Activated CD4-positive, alpha-beta memory T cell treated with anti-CD3 and anti-CD28 coated beads, Interleukin-2, amount 10 ng/mL, durations not matched to agents 7 days and 5 days (primary cell): ENCODE measurements around the gene MAGED4. TPM values are rescaled to one million over a fixed set of nuclear protein-coding genes. Genes with fewer than 3 reads are reported as not detected.

ENCODE experiments used
- CTCF ChIA-PET: fragments of 350-600 bp; sonication (Branson Sonifier 250); formaldehyde crosslinking; loops from one replicate; lab custom pipeline; 2021; ENCODE audit warnings: antibody characterized with exemption, inconsistent platforms; lab: Charles Lee
- POLR2A ChIA-PET: fragments of 350-600 bp; sonication (Branson Sonifier 250); formaldehyde crosslinking; loops from one replicate; lab custom pipeline; 2021; ENCODE audit warnings: antibody characterized with exemption; lab: Charles Lee
- DNase-seq: peaks from one replicate; pipeline ENCODE4 v3.0.0-alpha.2; 2020
- H3K27ac Mint-ChIP-seq: one replicate; pipeline ENCODE4 v1.8.0; 2021; ENCODE audit warnings: mild to moderate bottlenecking, mixed read lengths
- H3K27me3 Mint-ChIP-seq: one replicate; pipeline ENCODE4 v1.8.0; 2021; ENCODE audit warnings: mixed read lengths
- H3K36me3 Mint-ChIP-seq: one replicate; pipeline ENCODE4 v1.8.0; 2021; ENCODE audit warnings: low read depth, mixed read lengths
- H3K4me1 Mint-ChIP-seq: one replicate; pipeline ENCODE4 v1.8.0; 2021; ENCODE audit warnings: mixed read lengths
- H3K4me3 Mint-ChIP-seq: one replicate; pipeline ENCODE4 v1.8.0; 2021; ENCODE audit warnings: mild to moderate bottlenecking, mixed read lengths
- H3K9me3 Mint-ChIP-seq: one replicate; pipeline ENCODE4 v1.8.0; 2021; ENCODE audit warnings: mixed read lengths
- total RNA-seq, 2 experiments: library from RNA; stranded (reverse); gene quantifications; one replicate each; pipeline ENCODE4 v1.2.3, GENCODE V29; 2021

MAGED4 gene
- total RNA-seq, 2 experiments from 2014 or later = 0.53 to 1.2 TPM

GRCh38 chrX:52220936-52221335 is 36.2 kb downstream of the MAGED4 start:
- peaks cover 2% of the 10 kb centered on the region for H3K27me3 Mint-ChIP-seq
- no peak for DNase-seq
- no peaks in the 10 kb centered on the region for H3K36me3 Mint-ChIP-seq
- no peaks in the 10 kb centered on the region for H3K4me1 Mint-ChIP-seq
- H3K9me3 Mint-ChIP-seq = no peaks in the 10 kb centered on the region
- POLR2A ChIA-PET = no interaction called here
- no peak overlapping the region for H3K4me3 Mint-ChIP-seq
- CTCF ChIA-PET = no interaction called here
- no peak overlapping the region for H3K27ac Mint-ChIP-seq

Other genes starting within 250 kb of the MAGED4 start
- 1 to 10 TPM; 2.6 to 2.9 TPM for gene MAGED4B, start 115.7 kb upstream of the MAGED4 start, total RNA-seq
- gene XAGE2, start 184.1 kb downstream of the MAGED4 start, total RNA-seq = not detected